Tibial nerve (tissue), 4 donors: ENCODE data around the gene EYS. TPM values are rescaled to one million over a fixed set of nuclear protein-coding genes. Genes with fewer than 3 reads are reported as not detected.

Experiments
- DNase-seq, 2 donors: peaks; one replicate each; pipeline ENCODE4 v3.0.0-alpha.2; 2019; ENCODE audit warnings: low spot score in 2 of 2
- H3K27ac ChIP-seq, 4 donors: fragments of 200-600 bp; sonication (generic) in 3 of 4; one replicate each; pipeline ENCODE4 v1.5.1; 2017 to 2019; ENCODE audit warnings: mild to moderate bottlenecking in 1 of 4
- H3K27me3 ChIP-seq, 2 donors: fragments of 200-600 bp; sonication (generic) in 1 of 2; one replicate each; pipeline versions ENCODE4 v1.5.1 to v1.6.0; 2017 to 2019
- H3K36me3 ChIP-seq, 3 donors: fragments of 200-600 bp; sonication (generic); one replicate each; pipeline ENCODE4 v1.5.1; 2018 to 2019
- H3K4me1 ChIP-seq, 4 donors: fragments of 200-600 bp; sonication (generic) in 3 of 4; one replicate each; pipeline ENCODE4 v1.5.1; 2017 to 2019
- H3K4me3 ChIP-seq, 4 donors: fragments of 200-600 bp; sonication (generic) in 3 of 4; one replicate each; pipeline ENCODE4 v1.5.1; 2017 to 2019; ENCODE audit warnings: mild to moderate bottlenecking in 1 of 4, moderate library complexity in 1 of 4
- H3K9me3 ChIP-seq, 4 donors: fragments of 200-600 bp; sonication (generic) in 3 of 4; one replicate each; pipeline ENCODE4 v1.5.1; 2017 to 2019
- CTCF ChIP-seq, 5 experiments: fragments of 200-600 bp in 3 of 5; fragments of 450-650 bp in 2 of 5; sonication (generic) in 3 of 5; IDR thresholded peaks; one replicate each; pipeline ENCODE4 v1.5.1; 2016 to 2019; ENCODE audit warnings: antibody characterized with exemption in 5 of 5, mild to moderate bottlenecking in 3 of 5, moderate library complexity in 2 of 5
- EP300 ChIP-seq, 2 donors: sonication (generic); formaldehyde crosslinking; IDR thresholded peaks; one replicate each; pipeline ENCODE4 v1.6.1; 2017; ENCODE audit warnings: antibody characterized with exemption in 2 of 2, mild to moderate bottlenecking in 1 of 2
- POLR2A ChIP-seq, 2 donors: fragments of 450-650 bp; IDR thresholded peaks; one replicate each; pipeline ENCODE4 v1.6.1; 2017; ENCODE audit warnings: antibody characterized with exemption in 2 of 2, mild to moderate bottlenecking in 2 of 2, moderate library complexity in 2 of 2
- WGBS, 2 donors: methylation state at CpG; one replicate each; pipeline ENCODE4 v1.1.5; 2018; 5-methylcytosine and 5-hydroxymethylcytosine counted together
- total RNA-seq, 4 donors: library from RNA; depleted of rRNA; stranded (reverse); fragments of >200 nt; gene quantifications; one replicate each; pipeline ENCODE4 v1.1.0, GENCODE V29; 2016

Gene EYS
- total RNA-seq, 4 donors from 2014 or later, result under 0.01 to 4.5 (median 0.39) TPM; not detected in 1

GRCh38 chr6:63887002-63887751 lies 1819.8 kb downstream of the EYS start:
- no peak for DNase-seq
- Histone ChIP-seq H3K27ac (no peak overlapping the region), H3K9me3 (peaks cover 0 to 3% (median 0%) of the 10 kb centered on the region in 4 donors), H3K4me1 (no peaks in the 10 kb centered on the region), H3K27me3 (no peaks in the 10 kb centered on the region), H3K36me3 (no peaks in the 10 kb centered on the region), H3K4me3 (no peak overlapping the region)
- TF ChIP-seq EP300 (IDR thresholded peaks at IDR 0.05) (no peak), POLR2A (IDR thresholded peaks at IDR 0.05) (no peak), CTCF (IDR thresholded peaks at IDR 0.05) (no peak)
- WGBS, 2 donors, result 70 to 81% methylated on average over 5 of the region's 5 CpGs

GRCh38 chr6:63886341-63886740 lies 1820.7 kb downstream of the EYS start:
- no peak overlapping the region for H3K4me3 ChIP-seq
- H3K4me1 ChIP-seq, result no peaks in the 10 kb centered on the region

GRCh38 chr6:63883597-63883996 lies 1823.4 kb downstream of the EYS start:
- TF ChIP-seq POLR2A (IDR thresholded peaks at IDR 0.05) (no peak), CTCF (IDR thresholded peaks at IDR 0.05) (no peak), EP300 (IDR thresholded peaks at IDR 0.05) (no peak)
- Histone ChIP-seq H3K27ac (no peak overlapping the region), H3K9me3 (peaks cover 0 to 4% (median 0%) of the 10 kb centered on the region in 4 donors), H3K36me3 (no peaks in the 10 kb centered on the region), H3K27me3 (no peaks in the 10 kb centered on the region), H3K4me1 (no peaks in the 10 kb centered on the region), H3K4me3 (no peak overlapping the region)
- DNase-seq, result no peak
- 88 to 94% methylated on average over 6 of the region's 6 CpGs for WGBS, 2 donors

More at GRCh38 chr6:63886341-63886740, 1820.7 kb downstream of the EYS start:
- H3K9me3 ChIP-seq, result peaks cover 0 to 3% (median 0%) of the 10 kb centered on the region in 4 donors
- no peak for DNase-seq
- WGBS, 2 donors, result 58 to 65% methylated on average over 3 of the region's 3 CpGs
- no peaks in the 10 kb centered on the region for H3K27me3 ChIP-seq
- H3K36me3 ChIP-seq, result no peaks in the 10 kb centered on the region
- H3K27ac ChIP-seq, result no peak overlapping the region
- no peak for TF ChIP-seq POLR2A (IDR thresholded peaks at IDR 0.05)
- TF ChIP-seq EP300 (IDR thresholded peaks at IDR 0.05), result no peak
- TF ChIP-seq CTCF (IDR thresholded peaks at IDR 0.05), result no peak

- Histone ChIP-seq H3K27me3 (no peaks in the 10 kb centered on the region), H3K4me1 (no peaks in the 10 kb centered on the region), H3K9me3 (peaks cover 0 to 9% (median 0%) of the 10 kb centered on the region in 4 donors), H3K36me3 (no peaks in the 10 kb centered on the region), H3K4me3 (no peak overlapping the region), H3K27ac (no peak overlapping the region)
- DNase-seq, result no peak
- 62 to 64% methylated on average over 4 of the region's 4 CpGs for WGBS, 2 donors
- no peak for TF ChIP-seq CTCF (IDR thresholded peaks at IDR 0.05)
- TF ChIP-seq EP300 (IDR thresholded peaks at IDR 0.05), result no peak
These were observed 1824.8 kb downstream of the EYS start for GRCh38 chr6:63882208-63882607.

GRCh38 chr6:63881791-63882190 lies 1825.2 kb downstream of the EYS start:
- H3K27me3 ChIP-seq, result no peaks in the 10 kb centered on the region

More at GRCh38 chr6:63881791-63882190, 1825.2 kb downstream of the EYS start:
- no peak for TF ChIP-seq CTCF (IDR thresholded peaks at IDR 0.05)
- TF ChIP-seq POLR2A (IDR thresholded peaks at IDR 0.05), result no peak
- TF ChIP-seq EP300 (IDR thresholded peaks at IDR 0.05), result no peak
- 59 to 65% methylated on average over 1 of the region's 1 CpG for WGBS, 2 donors
- no peaks in the 10 kb centered on the region for H3K36me3 ChIP-seq
- no peak overlapping the region for H3K27ac ChIP-seq
- no peak for DNase-seq
- no peak overlapping the region for H3K4me3 ChIP-seq
- H3K4me1 ChIP-seq, result no peaks in the 10 kb centered on the region
- peaks cover 0 to 9% (median 0%) of the 10 kb centered on the region in 4 donors for H3K9me3 ChIP-seq
